Measurements from ENCODE around the gene TMC1.

TMC1 gene

GRCh38 chr9:72807765-72808445 lies 286.5 kb downstream of the TMC1 start:
- no peaks in the 10 kb centered on the region for H3K9me2 ChIP-seq (ENCODE audit: low read depth, low read length)
- no peak overlapping the region for H3K9ac ChIP-seq (ENCODE audit: low read length)
- no peaks in the 10 kb centered on the region for H4K20me1 ChIP-seq (ENCODE audit: insufficient read depth, low read length)
- no peak overlapping the region for H3K4me3 ChIP-seq (ENCODE audit: low read depth, low read length, poor library complexity, severe bottlenecking)
- no peaks in the 10 kb centered on the region for H3K27me3 ChIP-seq (ENCODE audit: insufficient read depth, low read length)
- H3K4me2 ChIP-seq (ENCODE audit: low read length), result no peak overlapping the region
- H3K36me3 ChIP-seq (ENCODE audit: insufficient read depth, low read length), result no peaks in the 10 kb centered on the region
- H3K79me2 ChIP-seq (ENCODE audit: insufficient read depth, low read length), result no peaks in the 10 kb centered on the region
- H3K4me1 ChIP-seq (ENCODE audit: insufficient read depth, low read length, severe bottlenecking), result no peaks in the 10 kb centered on the region
- H3K9me3 ChIP-seq (ENCODE audit: low read length), result no peaks in the 10 kb centered on the region
- no peak overlapping the region for H2AFZ ChIP-seq (ENCODE audit: low read length)
- no peak overlapping the region for H3K27ac ChIP-seq (ENCODE audit: low read depth, low read length, poor library complexity, severe bottlenecking)
- TF ChIP-seq EZH2 (IDR thresholded peaks at IDR 0.05; ENCODE audit: borderline replicate concordance, low read length) (no peak), CTCF (IDR thresholded peaks at IDR 0.05; ENCODE audit: low read length) (peak; percentile 69)
- no peaks in the 10 kb centered on the region for H3F3A ChIP-seq (ENCODE audit: insufficient read depth, low read length)

- H3K36me3 ChIP-seq (ENCODE audit: insufficient read depth, low read length), result no peaks in the 10 kb centered on the region
- no peaks in the 10 kb centered on the region for H3K4me1 ChIP-seq (ENCODE audit: insufficient read depth, low read length, severe bottlenecking)
- TF ChIP-seq CTCF (IDR thresholded peaks at IDR 0.05; ENCODE audit: low read length) (no peak), EZH2 (IDR thresholded peaks at IDR 0.05; ENCODE audit: borderline replicate concordance, low read length) (no peak)
- no peaks in the 10 kb centered on the region for H4K20me1 ChIP-seq (ENCODE audit: insufficient read depth, low read length)
- H3K27me3 ChIP-seq (ENCODE audit: insufficient read depth, low read length), result no peaks in the 10 kb centered on the region
- no peaks in the 10 kb centered on the region for H3K9me3 ChIP-seq (ENCODE audit: low read length)
- no peaks in the 10 kb centered on the region for H3F3A ChIP-seq (ENCODE audit: insufficient read depth, low read length)
- no peaks in the 10 kb centered on the region for H3K9me2 ChIP-seq (ENCODE audit: low read depth, low read length)
- no peak overlapping the region for H2AFZ ChIP-seq (ENCODE audit: low read length)
- H3K4me3 ChIP-seq (ENCODE audit: low read depth, low read length, poor library complexity, severe bottlenecking), result no peak overlapping the region
- no peak overlapping the region for H3K4me2 ChIP-seq (ENCODE audit: low read length)
- H3K9ac ChIP-seq (ENCODE audit: low read length), result no peak overlapping the region
- no peaks in the 10 kb centered on the region for H3K79me2 ChIP-seq (ENCODE audit: insufficient read depth, low read length)
- H3K27ac ChIP-seq (ENCODE audit: low read depth, low read length, poor library complexity, severe bottlenecking), result no peak overlapping the region
Observed at GRCh38 chr9:72808446-72808768, 287.0 kb downstream of the TMC1 start.

GRCh38 chr9:72809586-72809985 lies 288.2 kb downstream of the TMC1 start:
- Histone ChIP-seq H3K4me1 (ENCODE audit: insufficient read depth, low read length, severe bottlenecking) (no peaks in the 10 kb centered on the region), H3K36me3 (ENCODE audit: insufficient read depth, low read length) (no peaks in the 10 kb centered on the region), H3K27me3 (ENCODE audit: insufficient read depth, low read length) (no peaks in the 10 kb centered on the region), H3K79me2 (ENCODE audit: insufficient read depth, low read length) (no peaks in the 10 kb centered on the region), H3K9me2 (ENCODE audit: low read depth, low read length) (no peaks in the 10 kb centered on the region), H3K27ac (ENCODE audit: low read depth, low read length, poor library complexity, severe bottlenecking) (no peak overlapping the region), H4K20me1 (ENCODE audit: insufficient read depth, low read length) (no peaks in the 10 kb centered on the region), H3K9me3 (ENCODE audit: low read length) (no peaks in the 10 kb centered on the region), H3K4me3 (ENCODE audit: low read depth, low read length, poor library complexity, severe bottlenecking) (no peak overlapping the region), H3F3A (ENCODE audit: insufficient read depth, low read length) (no peaks in the 10 kb centered on the region), H3K4me2 (ENCODE audit: low read length) (no peak overlapping the region), H3K9ac (ENCODE audit: low read length) (no peak overlapping the region), H2AFZ (ENCODE audit: low read length) (no peak overlapping the region)
- TF ChIP-seq EZH2 (IDR thresholded peaks at IDR 0.05; ENCODE audit: borderline replicate concordance, low read length) (no peak), CTCF (IDR thresholded peaks at IDR 0.05; ENCODE audit: low read length) (no peak)

Data from OCI-LY1 (cell line).